Stimulated activated CD4-positive, alpha-beta T cell treated with anti-CD3 and anti-CD28 coated beads, TNF-alpha, amount 100 ng/mL, for 1 hour (primary cell): ENCODE results near the gene LSM3.

Experiments
- DNase-seq, 3 donors: peaks; one replicate each; pipeline ENCODE4 v3.0.0-alpha.2; 2020; ENCODE audit warnings: low read depth in 3 of 3, low spot score in 1 of 3

The LSM3 gene

GRCh38 chr3:14156843-14157561 is 21.6 kb upstream of the LSM3 start:
- no peak for DNase-seq

DNA sequence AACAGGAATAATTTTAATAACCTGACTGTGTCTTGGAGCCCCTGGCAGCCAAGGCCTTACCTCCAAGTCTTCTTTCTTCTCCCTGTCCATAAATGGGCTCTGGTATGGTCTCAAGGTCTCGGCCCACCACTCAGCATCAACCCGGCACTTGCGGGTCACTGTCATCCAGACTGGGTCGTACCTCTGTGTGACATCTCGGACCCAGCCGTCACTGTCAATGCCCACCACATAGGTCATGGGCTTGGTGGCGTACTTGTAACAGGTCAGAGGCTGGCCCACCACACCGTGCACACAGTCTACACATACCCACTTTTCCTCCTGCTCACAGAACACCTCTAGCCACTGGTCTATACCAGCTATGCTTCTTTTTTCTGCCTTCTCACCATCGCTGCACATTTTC is 20.7 kb upstream of the LSM3 start:
- no peak for DNase-seq

- DNase-seq, result no peak
Measured at GRCh38 chr3:14158370-14158769, 20.2 kb upstream of the LSM3 start.

DNA sequence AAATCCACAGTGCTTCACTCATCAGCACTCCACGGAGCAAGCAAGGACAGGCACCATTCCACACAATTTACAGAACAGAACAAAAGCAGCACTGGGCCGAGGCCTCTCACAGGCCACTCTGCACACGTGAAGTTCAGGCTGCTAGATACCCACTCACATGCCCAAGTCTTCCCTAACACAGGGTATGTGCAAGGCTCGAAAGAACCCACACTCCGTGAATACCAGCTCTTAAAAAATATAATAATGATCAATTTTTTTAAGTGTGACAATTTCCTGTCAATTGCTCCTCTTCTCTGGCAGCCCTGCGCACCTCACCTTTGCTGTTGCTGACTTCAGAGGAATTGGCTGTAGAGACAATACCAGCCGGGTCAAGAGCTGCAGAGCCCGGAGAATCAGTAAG is 19.2 kb upstream of the LSM3 start:
- no peak for DNase-seq

GRCh38 chr3:14161282-14161681 is 17.3 kb upstream of the LSM3 start:
- DNase-seq, result no peak

GRCh38 chr3:14162178-14162577 is 16.4 kb upstream of the LSM3 start:
- DNase-seq, result no peak

DNA sequence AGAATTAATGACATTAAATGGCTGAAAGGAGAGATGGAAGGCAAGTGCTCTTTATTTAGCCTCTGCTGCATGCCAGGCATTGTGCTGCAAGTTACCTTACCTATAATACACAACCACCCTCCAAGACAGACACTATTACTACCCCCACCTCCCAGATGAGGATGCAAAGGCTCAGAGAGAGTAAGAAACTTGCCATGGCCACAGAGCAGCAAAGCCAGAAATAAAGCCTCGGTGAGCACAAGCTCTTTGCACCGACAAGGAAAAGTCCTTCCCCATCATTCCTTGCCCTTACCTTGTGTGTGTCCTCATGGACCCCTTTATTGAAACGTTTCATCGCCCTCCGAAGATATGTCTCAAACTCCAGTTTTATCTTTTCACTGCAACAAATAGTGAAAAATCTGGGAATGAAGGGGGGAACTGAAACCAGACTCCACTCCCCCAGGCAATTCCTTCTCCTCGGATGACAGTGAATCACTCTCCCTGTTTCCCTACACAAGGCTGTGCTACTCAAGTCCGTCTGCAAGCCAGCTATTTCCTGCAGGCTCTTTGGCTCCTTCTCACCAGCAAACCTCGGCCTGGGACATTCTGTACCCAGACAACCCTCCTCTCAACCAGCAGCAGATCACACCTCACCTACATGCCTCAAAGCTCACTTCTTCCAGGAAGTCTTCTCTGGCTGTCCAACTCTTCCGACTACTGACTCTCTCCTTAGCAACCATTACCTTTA is 11.6 kb upstream of the LSM3 start:
- DNase-seq, result no peak

DNA sequence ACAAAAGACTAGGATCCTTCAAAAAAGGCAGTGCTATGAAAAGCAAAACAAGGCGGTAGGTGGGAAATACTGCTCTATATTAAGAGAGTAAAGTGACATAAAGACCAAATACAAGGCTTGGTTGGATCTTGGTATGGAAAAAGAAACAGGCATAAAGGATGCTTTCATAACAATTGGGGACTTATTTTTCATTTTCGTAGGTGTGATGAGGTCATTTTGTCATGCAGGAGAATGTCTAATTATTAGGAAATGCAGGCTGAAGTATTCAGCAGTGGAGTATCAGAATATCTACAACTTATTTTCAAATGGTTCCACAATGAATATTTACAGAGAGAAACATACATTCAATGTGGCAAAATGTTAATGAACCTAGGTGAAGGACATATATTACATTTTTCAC is 9.2 kb upstream of the LSM3 start:
- DNase-seq, result no peak

DNA sequence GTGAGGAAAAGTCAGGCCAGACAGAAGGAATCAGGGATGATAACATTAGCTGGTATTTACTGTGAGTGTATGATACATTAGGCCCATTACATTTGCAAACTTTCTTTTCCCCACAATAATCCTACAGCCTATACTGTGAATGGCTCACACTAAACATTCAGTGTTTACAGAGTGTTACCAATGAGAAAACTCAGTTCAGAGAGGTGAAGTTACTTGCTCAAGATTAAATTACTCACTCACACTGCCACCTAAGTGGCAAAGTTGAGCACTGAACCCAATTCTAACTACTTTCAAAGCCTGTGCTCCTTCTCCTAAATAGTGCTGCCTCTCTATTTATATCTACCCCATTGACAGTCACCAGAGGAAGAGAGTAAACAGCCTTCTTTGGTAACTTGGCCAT is 8.7 kb upstream of the LSM3 start:
- DNase-seq, result no peak

DNA sequence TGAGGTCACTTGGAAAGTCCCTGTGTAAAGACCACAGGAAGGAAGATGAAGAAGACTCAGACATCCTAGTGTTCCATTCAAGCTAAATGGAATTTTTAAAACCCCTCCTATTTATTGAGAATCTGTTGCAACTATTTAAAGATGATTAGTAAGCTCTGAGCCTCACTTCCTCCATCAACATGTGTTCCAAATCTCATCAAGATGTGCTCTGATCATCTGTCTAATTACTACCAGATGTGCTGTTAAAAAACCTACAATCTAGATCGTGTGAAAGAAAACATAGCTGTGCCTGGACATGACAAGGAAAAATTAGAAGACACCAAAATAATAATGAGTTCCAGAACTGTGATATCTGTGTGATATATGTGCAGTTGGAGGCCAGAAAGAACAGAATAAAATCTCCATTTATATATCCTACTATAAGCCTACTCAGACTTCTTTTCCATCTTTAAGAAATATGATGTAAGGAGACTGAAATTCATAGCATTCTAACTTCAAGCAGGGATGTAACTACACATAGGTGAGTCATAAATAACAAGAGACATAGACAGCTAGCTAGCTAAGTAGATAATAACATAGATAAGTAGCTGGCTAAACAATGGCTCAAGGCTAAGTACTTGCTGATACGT is 8.0 kb upstream of the LSM3 start:
- no peak for DNase-seq

GRCh38 chr3:14172496-14172895 is 6.1 kb upstream of the LSM3 start:
- DNase-seq, result no peak

DNA sequence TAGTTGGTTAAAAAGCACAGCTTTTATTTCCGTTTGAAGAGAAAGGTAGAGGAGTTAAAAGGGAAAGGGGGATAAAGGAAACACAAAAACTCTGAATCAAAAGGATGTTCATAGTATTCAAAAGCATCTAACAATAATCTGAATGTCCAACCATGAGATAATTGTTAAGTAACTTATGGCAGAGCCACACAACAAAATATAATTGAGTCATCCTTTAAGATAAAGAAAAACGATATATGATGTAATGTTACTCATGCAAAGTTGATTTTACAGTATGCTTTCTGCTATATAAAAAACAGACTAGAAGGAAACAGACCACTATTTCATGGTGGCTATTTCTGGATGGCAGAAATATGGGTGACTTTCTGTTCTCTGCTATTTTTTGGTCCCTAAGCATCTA is 4.1 kb upstream of the LSM3 start:
- no peak for DNase-seq

DNA sequence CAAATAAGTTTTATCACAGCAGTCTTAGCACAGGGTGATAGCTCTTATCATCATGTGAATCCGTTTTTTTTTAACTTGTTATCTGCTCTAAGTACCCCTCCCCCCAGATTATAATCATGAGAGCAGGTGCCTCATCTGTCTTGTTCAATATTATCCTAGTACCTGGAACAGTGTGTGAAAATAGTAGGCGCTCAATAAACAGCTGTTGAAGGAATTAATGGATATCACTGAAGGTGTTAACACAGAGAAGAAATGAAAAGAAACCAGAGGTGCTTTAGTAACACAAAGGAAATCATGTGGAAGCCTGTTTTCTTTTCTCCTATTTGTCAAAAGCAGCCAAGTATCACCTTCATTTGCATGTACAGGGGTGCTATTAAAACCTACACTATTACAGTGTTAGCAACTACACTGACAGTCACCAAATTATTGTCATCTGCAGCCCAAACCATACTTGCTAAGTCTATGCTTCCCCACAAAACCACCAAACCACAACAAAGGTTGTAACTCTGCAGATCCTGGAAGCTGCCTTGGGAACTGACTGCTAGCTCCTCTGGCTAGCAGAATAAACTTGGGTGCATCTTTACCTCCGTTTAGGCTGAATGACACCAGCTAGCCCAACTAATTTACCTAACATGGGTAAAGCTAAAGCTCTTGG is 3.1 kb upstream of the LSM3 start:
- DNase-seq, result peak in 1 of 3 donors; percentile 11

GRCh38 chr3:14177580-14178246 is 904 bp upstream of the LSM3 start:
- no peak for DNase-seq

DNA sequence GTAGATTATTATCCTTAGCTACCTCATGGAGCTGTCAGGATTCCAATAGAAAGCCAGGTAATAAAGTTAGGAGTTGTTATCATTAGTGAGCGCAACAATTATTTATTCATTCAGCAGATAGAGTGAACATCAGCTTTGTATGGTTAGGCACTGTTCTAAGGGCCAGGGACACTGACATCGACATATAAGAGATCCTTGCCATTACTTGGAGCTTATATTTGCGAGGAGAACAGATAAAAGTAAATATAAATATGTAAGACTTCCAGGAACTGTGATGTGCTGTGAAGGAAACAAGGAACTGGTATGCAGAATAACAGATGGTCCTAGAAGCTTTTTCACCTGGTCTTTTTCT is 473 bp downstream of the LSM3 start:
- DNase-seq, result no peak

DNA sequence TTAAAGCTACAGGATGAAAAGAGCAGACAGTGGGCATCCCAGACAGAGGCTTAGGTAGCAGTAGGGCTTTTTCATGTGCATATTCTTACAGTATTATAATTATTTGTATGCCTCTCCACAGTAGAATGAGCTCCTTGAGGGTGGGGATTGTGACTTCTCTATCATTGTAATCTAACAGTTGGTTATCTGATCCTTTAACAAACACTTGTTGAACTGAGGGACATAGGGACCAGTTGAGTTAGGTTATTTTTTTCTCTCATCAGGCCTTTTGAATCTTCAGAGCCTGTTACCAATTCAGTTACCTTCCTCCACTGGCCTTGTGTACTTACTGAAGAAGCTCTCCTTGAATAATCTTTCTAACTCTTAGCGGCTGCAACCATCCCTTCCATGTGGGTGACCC is 1.2 kb downstream of the LSM3 start:
- DNase-seq, result no peak

DNA sequence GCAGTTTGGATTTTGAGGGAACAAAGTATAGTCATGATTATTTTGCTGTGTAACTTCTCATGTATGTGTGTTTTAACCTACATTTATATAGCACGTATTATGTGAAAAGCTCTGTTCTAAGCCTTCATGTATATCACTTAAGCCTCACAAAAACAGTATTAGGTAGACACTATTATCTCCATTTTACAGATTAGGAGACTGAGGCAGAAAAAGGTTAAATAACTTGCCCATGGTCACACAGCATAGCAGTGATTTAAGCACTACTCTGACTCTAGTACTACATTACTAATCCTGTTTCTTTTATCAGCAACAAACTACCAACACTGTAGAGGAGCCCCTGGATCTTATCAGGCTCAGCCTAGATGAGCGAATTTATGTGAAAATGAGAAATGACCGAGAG is 2.6 kb downstream of the LSM3 start:
- DNase-seq, result no peak

GRCh38 chr3:14183015-14183577 is 4.5 kb downstream of the LSM3 start:
- no peak for DNase-seq

GRCh38 chr3:14186854-14187458 is 8.3 kb downstream of the LSM3 start:
- no peak for DNase-seq

DNA sequence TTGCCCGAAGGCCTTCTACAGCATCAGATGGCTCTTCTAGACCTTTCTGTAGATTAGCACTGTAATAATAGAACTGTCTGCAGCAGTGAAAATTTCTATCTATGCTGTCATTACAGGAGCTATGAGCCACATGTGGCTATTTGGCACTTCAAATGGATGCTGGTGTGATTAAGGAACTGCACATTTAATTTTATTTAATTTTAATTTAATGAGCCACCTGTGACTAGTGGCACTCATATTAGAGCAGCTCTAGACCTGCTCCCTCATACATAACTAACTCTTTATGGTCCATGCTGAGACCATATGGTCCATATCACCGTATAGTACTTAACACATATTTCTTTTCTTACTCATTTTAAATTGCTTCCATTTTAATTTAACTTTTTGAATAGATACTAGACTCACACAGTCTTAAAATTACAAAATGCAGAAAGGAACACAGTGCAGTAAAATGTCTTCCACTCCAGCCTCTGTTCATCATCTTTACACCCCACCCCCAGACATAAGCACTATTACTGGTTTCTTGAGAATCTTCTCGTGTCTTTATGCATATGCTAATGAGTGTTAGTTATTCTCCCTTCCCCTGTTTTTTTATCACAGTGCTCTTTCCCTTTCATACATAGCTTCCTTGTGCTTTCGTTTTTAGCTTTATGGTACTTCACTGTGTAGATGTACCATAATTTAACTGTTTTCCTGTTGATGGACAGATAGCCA is 9.6 kb downstream of the LSM3 start:
- no peak for DNase-seq
